Neural progenitor cell (in vitro differentiated cells): ENCODE data around the gene RRH.

Experiments used
- EZH2 ChIP-seq: fragments of 200-600 bp; sonication (generic); IDR thresholded peaks from 2 replicates; pipeline ENCODE4 v1.6.1; 2017; ENCODE audit warnings: antibody characterized with exemption, mild to moderate bottlenecking, moderate library complexity
- EZH2phosphoT487 ChIP-seq: fragments of 200-600 bp; sonication (generic); IDR thresholded peaks from 2 replicates; pipeline ENCODE4 v1.6.1; 2017; ENCODE audit warnings: antibody characterized with exemption
- TF ChIP-seq, protein P1 (sequence below): fragments of 200-600 bp; sonication (generic); IDR thresholded peaks from 2 replicates; pipeline ENCODE4 v1.5.1; 2017; ENCODE audit warnings: antibody characterized with exemption, mild to moderate bottlenecking

DNA sequence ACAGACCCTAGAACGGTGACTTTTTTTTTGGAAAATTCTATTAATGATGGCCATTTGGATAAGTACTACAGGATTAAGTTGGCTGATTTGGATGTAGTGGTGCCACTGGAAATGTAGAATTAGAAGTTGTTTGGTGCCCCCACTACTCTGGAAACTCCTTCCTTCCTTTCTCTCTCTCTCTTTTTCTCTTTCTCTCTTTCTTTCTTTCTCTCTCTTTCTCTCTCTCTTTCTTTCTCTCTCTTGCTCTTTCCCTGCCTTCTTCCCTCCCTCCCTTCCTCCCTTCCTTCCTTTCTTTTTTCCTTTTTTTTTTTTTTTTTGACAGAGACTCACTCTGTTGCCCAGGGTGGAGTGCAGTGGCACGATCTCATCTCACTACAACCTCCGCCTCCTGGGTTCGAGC is 9.5 kb upstream of the RRH start:
- TF ChIP-seq, protein P1, sequence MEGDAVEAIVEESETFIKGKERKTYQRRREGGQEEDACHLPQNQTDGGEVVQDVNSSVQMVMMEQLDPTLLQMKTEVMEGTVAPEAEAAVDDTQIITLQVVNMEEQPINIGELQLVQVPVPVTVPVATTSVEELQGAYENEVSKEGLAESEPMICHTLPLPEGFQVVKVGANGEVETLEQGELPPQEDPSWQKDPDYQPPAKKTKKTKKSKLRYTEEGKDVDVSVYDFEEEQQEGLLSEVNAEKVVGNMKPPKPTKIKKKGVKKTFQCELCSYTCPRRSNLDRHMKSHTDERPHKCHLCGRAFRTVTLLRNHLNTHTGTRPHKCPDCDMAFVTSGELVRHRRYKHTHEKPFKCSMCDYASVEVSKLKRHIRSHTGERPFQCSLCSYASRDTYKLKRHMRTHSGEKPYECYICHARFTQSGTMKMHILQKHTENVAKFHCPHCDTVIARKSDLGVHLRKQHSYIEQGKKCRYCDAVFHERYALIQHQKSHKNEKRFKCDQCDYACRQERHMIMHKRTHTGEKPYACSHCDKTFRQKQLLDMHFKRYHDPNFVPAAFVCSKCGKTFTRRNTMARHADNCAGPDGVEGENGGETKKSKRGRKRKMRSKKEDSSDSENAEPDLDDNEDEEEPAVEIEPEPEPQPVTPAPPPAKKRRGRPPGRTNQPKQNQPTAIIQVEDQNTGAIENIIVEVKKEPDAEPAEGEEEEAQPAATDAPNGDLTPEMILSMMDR, result no peak
- TF ChIP-seq EZH2, result no peak
- no peak for TF ChIP-seq EZH2phosphoT487
